GM21360 (cell line): Measurements from ENCODE around the gene MOCS3.

Experiments used
- ATAC-seq: cut with Tn5 transposase; IDR thresholded peaks from one replicate; pipeline ENCODE4 v1.9.1; 2021; ENCODE audit warnings: mild to moderate bottlenecking, moderate library complexity; ENCODE audit not compliant: unreplicated experiment

MOCS3 gene

DNA sequence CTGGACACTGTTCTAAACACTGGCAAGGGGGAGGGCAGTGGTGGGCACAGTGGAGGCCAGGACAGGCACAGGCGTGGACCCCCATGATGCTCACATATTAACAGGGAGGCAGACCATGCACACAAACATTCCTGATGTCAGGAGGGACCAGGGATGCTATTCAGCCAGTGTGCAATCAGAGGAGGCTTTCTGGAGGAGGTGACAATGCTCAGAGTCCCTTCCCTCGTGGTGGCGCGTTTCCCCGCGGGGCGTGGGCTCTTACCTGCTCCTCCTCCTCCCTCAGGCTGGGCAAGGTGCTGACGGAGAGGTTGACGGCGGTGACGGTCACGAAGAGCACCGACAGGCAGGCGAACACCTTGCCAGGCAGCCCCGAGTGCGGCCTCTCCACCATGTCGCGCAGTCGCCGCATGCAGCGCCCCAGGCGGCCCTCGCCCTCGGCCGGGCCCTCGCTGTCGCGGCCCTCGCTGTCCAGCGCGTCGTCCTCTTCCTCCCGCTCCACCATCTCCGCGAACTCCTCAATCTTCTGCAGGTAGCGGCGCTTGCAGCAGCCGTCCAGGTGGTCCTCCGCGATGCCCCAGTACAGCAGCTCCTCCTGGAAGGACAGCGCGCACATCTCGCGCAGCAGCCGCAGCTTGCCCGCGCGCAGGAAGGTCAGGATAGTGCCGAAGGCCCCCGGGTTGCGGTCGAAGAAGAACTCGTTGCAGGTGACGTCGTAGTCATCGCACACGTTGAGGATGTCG is 50.9 kb downstream of the MOCS3 start:
- ATAC-seq, result no peak

DNA sequence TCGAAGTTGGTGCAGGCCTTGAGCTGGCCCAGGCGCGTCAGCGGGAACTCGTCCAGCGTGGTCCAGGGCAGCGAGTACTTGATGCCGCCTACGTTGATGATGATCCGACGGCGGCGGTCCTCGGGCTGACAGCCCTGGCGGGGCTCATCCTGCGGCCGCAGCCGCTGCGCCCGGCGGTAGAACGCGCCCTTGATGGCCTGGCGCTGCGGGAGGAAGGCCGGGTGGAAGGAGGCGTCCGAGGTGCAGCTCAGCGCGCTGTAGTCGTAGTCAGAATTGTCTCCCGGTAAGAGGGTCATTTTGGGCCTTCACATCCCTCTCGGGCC is 51.4 kb downstream of the MOCS3 start:
- ATAC-seq, result no peak

DNA sequence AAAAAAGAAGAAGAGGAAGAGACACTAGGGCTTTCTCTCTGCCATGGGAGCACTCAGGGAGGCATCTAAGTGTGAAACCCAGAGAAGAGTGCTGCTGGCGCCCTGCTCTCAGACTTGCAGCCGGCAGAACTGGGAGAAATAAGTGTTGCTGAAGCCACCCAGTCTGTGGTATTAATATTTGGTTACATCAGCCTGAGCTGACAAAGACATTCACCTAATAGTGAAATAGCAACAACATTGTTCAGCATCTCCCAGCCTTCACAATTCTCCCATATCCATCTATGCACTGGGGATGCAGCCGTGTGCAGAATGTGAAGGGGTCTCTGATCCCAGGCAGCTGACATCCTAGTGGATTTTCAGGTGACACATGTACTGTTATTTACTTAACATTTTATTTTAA is 52.3 kb downstream of the MOCS3 start:
- ATAC-seq, result no peak

DNA sequence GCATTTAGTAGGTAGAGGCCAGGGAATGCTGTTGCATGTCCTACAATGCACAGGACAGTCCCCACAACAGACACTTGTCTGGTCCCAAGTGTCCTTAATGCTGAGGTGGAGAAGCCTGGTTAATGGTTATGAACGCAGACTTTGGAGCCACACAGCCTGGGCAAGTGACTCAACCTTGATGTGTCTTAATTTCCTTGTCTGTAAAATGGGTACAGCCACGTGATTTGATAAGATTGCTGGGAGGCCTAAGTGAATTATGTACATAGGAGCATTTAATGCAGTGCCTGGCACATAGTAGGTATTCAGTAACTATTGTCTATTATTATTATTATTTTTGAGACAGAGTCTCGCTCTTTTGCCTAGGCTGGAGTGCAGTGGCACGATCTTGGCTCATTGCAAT is 52.9 kb downstream of the MOCS3 start:
- ATAC-seq, result no peak

DNA sequence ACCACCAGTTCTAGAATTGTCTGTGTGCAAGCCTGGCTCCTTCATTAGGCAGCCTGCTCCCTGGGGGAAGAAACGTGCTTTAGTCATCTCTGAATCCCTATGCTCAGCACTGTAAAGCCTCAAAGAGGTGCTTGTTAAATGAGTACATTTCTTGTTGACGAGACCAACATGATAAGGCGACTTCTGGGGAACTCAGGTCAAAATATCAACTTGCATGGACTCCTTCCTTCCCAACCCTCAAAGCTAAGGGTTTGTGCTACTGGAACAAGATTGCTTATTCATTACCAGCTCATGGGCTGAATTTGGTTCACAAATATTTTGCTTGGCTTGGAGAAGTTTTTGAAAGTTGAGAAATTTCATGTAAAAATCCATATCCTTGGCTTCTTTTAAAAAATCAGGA is 53.7 kb downstream of the MOCS3 start:
- ATAC-seq, result no peak
